ENCODE data around the gene MYL4.
"Not testable (repeated sequence)": the region's sequence is repeated elsewhere in the genome, so short reads cannot be mapped to it uniquely, and the experiment has no call there.

MYL4 gene

DNA sequence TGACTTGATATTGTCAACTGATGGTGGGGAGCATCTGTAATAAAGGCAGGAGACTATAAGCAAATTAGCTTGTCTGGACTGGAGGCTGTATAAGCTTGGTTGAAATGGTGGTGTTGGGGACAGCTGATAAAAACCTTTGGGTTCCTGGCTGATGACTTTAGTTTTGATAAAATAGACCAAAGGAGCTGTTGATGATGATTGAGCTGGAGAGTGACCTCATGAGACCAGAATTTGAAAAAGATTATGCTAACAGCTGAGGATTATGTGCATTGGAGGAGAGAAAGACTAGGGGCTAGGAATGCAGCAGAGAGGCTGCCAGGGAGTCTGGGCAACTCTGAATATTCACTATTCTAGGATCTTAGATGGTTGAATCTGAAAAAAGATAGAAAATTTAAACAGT is 11.3 kb upstream of the MYL4 start:
- no peak for DNase-seq

GRCh38 chr17:47199627-47200324 is 9.4 kb upstream of the MYL4 start:
- DNase-seq: no peak

GRCh38 chr17:47200325-47200664 is 8.9 kb upstream of the MYL4 start:
- no peak for DNase-seq

- no peak for DNase-seq
These were observed 8.0 kb upstream of the MYL4 start for GRCh38 chr17:47201166-47201565.

- DNase-seq: peak; percentile 75
These were observed 5.0 kb upstream of the MYL4 start for GRCh38 chr17:47203984-47204721.

DNA sequence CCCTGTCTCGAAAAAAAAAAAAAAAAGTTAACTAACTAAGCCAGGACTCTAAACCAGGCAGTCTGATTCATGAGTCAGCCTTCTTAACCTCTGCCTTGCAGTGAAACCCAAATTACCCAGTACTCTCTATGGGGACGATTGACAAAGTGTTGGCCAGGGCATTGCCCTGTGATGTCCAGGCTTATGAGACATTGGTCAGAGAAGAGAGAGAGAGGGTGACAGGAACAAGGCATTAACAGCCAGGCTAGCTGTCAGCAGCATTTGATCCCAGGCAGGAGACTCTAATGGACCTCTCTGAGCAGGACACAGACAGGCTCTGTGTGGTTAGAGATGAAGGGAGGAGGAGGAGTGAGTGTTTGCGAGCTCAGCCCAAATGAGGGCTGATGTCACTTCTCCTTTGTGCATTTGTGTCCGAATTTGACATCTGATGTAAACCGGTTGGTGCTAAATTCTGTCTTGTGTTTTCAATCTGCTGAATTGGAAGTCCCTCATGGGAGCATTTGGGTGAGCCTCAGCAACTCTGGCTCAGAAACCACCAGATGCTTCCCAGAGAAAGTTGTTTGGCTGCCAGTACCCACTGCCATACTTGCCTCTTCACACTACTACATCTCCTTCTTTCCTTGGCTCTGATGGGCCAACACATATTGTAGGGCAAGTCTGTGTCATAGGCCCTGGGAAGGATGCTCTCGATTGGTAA is 4.3 kb upstream of the MYL4 start:
- DNase-seq: peak; percentile 30

DNA sequence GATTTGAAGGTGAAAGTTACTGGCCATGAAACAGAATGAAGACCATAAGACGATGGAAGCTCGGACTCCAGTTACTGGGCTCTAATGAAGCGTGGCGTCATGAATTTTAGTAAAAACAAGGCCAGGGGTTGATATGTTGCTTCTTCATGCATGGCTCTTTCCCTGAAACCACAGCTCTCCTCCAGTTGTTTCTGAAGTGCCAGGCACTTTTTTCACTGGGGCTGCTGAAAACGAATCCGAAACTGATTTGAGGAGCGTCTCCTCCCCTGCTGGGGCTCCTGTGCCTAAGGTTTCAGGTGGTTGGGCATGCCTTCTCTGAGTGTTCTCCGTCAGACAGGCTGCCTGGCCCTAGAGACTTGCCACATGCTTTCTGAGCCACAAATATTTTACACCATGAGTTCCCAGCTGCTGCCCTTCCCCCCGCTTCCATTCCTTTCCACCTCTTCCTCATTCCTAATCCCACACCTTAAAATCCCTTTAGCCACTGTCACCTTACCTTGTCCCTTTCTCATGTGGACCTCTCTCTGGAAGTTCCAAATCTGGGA is 3.7 kb upstream of the MYL4 start:
- DNase-seq: peak; percentile 78

DNA sequence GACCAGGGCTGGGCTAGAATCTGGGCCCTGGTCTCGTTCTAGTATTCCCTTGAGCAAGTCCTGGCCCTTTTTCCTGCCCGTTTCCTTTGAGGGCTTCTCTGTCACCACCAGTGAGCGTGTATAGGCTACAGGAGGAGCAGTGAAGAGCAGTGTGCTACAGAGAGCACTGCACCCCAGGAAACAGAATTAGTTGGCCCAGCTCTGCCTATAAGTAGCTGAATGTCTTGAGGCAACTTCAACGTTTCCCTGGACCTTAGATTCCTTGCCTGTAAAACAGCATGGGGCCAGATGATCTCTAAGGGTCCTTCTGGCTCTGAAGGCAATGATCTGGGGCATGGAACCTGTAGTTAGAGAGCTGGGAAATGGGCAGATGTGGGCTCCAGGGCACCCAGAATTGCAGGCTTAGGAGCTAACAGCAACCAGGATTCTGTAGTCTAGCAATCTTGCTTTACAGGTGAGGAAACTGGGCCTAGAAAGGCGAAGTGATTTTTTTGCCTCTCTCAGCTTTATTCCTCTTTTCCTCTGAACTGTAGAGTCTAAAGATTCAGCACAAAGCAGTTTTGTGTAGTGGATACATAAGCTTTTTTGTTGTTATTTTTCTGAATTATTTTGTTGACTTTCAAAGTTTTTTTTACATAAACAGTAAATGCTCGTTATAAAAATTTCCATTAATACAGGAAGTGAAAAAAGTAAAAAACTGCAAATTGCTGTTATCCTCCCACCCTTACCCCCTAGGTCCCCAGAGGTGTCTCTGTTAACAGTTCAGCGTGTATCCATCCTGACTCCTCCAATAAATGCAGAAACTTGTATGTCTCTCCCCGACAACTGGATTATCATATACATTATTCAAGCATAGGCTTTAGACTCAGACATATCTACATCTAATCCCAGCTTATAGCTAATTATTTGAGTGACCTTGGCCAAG is 1.7 kb upstream of the MYL4 start:
- no peak for DNase-seq

- DNase-seq: no peak
These were observed 351 bp downstream of the MYL4 start for GRCh38 chr17:47209499-47209898.

DNA sequence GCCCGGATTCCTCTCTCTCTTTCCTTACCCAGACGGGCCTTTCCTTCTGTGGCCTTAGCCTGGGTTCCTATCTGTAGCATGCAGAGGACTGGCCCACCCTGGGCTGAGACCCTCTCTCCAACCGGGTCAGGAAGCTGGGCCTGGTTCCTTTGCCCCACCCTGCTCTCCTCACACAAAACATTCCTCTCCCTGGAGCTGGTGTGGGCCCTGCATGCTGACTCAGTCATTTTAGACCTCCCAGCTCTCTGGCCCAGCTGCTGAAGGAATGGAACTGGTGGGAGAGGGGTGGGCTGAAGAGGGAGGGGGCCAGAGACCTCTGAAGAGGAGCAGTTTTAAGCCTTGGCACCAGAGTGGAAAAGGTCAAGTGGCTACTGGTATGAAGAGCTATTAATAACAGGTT is 957 bp downstream of the MYL4 start:
- no peak for DNase-seq

DNA sequence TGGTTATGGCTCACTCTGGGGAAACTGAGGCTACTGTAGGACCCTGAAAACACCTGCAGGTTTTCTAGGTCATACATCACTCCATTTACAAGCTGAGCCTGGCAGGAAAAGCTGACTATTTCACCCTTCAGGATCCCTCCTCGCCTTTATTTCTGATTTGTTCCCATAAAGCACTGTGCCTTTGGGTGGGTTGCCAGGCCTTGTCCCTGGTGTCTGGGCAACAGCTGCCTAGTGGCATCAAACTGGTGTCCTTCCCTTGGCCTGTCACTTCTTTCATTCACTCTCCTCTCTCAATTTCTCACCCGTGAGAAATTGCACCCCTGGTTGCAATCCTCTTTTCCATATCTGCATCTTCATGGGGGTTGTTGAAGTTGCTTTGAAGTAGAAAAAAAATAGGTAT is 1.6 kb downstream of the MYL4 start:
- DNase-seq: no peak

DNA sequence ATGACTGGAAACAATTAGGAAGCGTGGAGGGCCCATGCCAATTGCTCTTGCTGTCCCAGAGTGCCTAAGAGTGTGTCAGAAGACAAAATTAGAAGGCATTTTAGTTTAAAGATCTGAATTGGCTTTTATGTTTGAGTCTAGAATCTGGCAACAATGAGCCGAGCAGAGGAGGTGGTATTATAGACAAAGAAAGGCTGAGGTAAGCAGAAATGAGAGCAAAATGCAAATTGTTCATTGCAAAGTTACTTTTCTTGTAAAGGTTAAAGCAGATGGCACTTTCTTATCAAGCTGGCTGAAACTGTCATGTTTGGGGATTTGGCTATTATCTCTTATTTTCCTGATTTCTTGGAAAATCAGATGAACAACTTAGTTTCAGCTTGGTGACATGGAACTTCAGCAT is 3.3 kb downstream of the MYL4 start:
- no peak for DNase-seq

DNA sequence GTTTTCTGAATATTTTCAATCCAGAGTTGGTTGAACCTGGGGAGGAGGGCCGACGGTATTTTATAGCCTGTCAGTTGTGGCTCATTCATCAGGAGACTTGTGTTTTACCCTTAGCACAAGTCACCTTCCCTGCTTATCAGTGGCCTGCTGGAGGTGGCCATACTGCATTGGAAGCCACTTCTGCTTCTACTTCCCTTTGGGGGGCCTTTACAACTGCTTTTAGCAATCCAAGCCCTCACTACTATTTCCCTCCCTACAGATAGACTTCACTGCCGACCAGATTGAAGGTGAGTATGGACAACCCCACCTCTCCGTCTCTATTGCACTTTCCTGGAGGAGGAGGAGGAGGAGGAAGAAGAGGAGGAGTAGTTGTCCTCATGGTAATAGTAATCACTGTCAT is 4.4 kb downstream of the MYL4 start:
- no peak for DNase-seq

GRCh38 chr17:47214931-47215330 is 5.8 kb downstream of the MYL4 start:
- DNase-seq: no peak

GRCh38 chr17:47216821-47217220 is 7.7 kb downstream of the MYL4 start:
- DNase-seq: not testable (repeated sequence)

DNA sequence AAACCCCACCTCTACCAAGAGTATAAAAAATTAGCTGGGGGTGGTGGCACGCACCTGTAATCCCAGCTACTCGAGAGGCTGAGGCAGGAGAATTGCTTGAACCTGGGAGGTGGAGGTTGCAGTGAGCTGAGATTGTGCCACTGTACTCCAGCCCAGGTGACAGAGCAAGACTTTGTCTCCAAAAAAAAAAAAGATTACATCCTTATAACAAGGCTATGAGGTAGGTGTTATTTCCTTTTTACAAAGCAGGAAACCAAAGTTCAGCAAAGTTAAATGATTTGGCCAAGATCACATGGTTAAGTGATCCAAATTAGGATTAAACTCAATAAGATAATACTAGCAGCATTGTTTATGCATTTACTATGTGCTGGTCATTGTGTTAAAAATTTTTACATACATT is 8.1 kb downstream of the MYL4 start:
- DNase-seq: not testable (repeated sequence)

DNA sequence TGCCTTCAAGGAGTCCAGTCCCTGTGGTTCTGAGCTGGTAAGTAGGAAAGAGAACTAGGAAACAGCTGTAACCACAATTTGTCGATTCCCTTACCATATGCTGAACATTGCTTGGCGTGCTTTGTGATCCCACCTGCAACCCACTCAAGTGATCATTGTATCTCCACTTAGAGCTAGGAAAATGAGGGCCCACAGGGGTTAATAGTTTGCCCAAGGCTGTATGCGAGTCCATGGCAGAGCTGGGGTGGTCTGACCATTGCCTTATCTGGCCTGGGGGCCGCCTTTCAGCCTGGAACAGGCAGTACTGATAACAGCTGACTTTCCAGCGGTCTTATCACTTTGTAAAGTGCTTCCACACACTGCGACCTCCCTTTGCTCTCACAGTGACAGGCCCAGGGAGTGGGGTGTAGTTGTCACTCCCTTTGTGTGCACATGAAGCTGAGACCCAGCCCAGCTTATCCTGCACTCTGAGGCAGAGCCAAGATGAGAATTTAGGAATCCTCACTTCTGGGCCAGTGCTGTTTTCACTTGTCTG is 9.8 kb downstream of the MYL4 start:
- no peak for DNase-seq

GRCh38 chr17:47219621-47220475 is 10.7 kb downstream of the MYL4 start:
- DNase-seq: no peak

- DNase-seq: peak; percentile 15
These were observed 11.4 kb downstream of the MYL4 start for GRCh38 chr17:47220531-47220999.

DNA sequence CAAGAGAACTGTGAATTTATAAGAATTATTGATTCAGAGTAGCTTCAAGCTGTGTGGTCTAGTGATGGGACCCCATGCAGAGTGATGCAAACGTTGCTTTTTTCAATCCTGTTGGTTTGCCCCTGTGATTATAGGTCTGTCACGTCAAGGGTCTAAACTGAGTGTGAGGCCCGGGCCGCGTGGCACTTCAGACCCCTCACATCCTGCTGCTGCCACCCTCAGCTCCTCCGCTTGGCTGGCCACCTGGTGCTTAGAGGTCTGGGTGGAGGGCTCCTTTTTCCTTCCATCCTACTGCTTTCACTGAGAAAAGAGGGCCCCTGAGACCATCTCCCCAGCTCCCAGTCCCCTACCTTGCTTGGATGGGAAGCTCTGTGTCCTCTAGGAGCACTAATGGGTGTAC is 12.0 kb downstream of the MYL4 start:
- DNase-seq: no peak

GRCh38 chr17:47222047-47222446 is 12.9 kb downstream of the MYL4 start:
- DNase-seq: no peak
